Measurements from ENCODE around the gene C3orf62.
A peak's percentile ranks its signal among the peaks of the same experiment; 100 is the strongest.

GRCh38 chr3:49295489-49296058, 18.5 kb upstream of the C3orf62 start:
- TF ChIP-seq CTCF (IDR thresholded peaks at IDR 0.05; ENCODE audit: low read depth, low read length, missing input control) (peak; percentile 48), TAF1 (conservative IDR thresholded peaks at IDR 0.05) (no peak), FOXA1 (IDR thresholded peaks at IDR 0.05) (no peak), GABPA (IDR thresholded peaks at IDR 0.05 in 1 of 2, conservative IDR thresholded peaks at IDR 0.05 in 1 of 2) (no peak), REST (IDR thresholded peaks at IDR 0.05) (no peak)
